ENCODE results near the gene PRAMEF18.
"Not testable (repeated sequence)": the region's sequence is repeated elsewhere in the genome, so short reads cannot be mapped to it uniquely, and the experiment has no call there.

PRAMEF18 gene

DNA sequence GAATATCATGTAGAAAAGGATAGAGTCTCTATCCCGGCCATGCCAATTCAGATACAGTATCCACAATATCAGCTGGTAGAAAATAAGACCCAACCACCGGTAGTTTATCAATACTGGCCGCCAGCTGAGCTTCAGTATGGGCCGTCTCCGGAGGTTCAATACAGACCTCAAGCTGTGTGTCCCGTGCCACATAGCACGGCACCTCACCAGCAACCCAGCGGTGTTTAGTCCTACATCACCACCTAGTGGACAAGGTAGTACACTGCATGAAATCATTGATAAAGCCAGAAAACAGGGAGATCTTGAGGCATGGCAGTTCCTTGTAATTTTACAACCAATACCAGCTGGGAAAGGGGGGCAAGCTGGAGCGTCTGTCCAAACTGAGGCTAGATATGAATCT lies 17.2 kb downstream of the PRAMEF18 start:
- DNase-seq (ENCODE audit: low read depth) = not testable (repeated sequence)

DNA sequence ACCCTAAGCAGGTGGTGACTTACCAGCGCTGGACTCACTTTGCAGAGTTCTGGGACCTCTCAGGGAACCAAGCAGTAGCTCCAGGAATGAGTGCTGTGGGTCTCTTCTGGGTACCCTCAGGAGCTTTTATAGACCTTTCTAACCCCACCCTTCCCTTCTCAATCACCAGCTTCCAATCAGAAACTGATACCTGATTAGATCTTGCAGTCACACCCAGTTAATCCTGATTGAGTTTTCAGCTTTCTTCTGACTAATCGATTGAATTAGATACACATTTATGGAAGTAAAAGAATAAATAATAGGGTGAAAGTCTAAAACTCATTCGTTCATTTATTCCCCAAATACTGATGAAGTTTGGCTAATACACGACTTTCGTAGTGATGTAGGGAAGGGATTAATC lies 24.6 kb downstream of the PRAMEF18 start, which contains the start of gene PRAMEF13:
Gene PRAMEF13, minus strand, starts transcription at position 101 of the 400 bp plus-strand sequence. CDS start 1,820 bp downstream, outside the sequence.
- DNase-seq (ENCODE audit: low read depth) = not testable (repeated sequence)
